ENCODE data around the gene KRT2. TPM values are rescaled to one million over a fixed set of nuclear protein-coding genes. Genes with fewer than 3 reads are reported as not detected.

KRT2 gene
- total and polyA plus RNA-seq, 12 donors = not detected

GRCh38 chr12:52662093-52662917 is 10.3 kb upstream of the KRT2 start:
- Histone ChIP-seq H3K4me1 (peaks cover 0 to 7% (median 0%) of the 10 kb centered on the region in 9 donors), H3K27ac (no peak overlapping the region), H3K4me3 (no peak overlapping the region), H3K36me3 (no peaks in the 10 kb centered on the region), H3K27me3 (peaks cover 0 to 33% (median 9%) of the 10 kb centered on the region in 7 donors), H3K9me3 (no peaks in the 10 kb centered on the region)
- intact Hi-C loops (cut with DNase I) = loop anchor here in 4 of 10 donors (10.0 kb wide), 1 partner anchor 202 kb away; no protein-coding TSS in a partner anchor
- DNase-seq = no peak
- ATAC-seq = peak in 2 of 8 donors; percentile 37 to 52
- no peak for TF ChIP-seq CTCF (IDR thresholded peaks at IDR 0.05)
- 66 to 70% methylated on average over 10 of the region's 10 CpGs for WGBS, 2 donors

- intact Hi-C loops (cut with DNase I) = loop anchor here in 4 of 10 donors (10.0 kb wide), 1 partner anchor 203 kb away; no protein-coding TSS in a partner anchor
- no peak overlapping the region for H3K4me3 ChIP-seq
- no peaks in the 10 kb centered on the region for H3K9me3 ChIP-seq
- DNase-seq (no peak), ATAC-seq (no peak)
- 92 to 96% methylated on average over 3 of the region's 3 CpGs for WGBS, 2 donors
- peaks cover 0 to 7% (median 0%) of the 10 kb centered on the region in 9 donors for H3K4me1 ChIP-seq
- H3K36me3 ChIP-seq = no peaks in the 10 kb centered on the region
- peaks cover 0 to 32% (median 9%) of the 10 kb centered on the region in 7 donors for H3K27me3 ChIP-seq
- H3K27ac ChIP-seq = no peak overlapping the region
- TF ChIP-seq CTCF (IDR thresholded peaks at IDR 0.05) = no peak
Observed at GRCh38 chr12:52661668-52662067, 9.7 kb upstream of the KRT2 start.

DNA sequence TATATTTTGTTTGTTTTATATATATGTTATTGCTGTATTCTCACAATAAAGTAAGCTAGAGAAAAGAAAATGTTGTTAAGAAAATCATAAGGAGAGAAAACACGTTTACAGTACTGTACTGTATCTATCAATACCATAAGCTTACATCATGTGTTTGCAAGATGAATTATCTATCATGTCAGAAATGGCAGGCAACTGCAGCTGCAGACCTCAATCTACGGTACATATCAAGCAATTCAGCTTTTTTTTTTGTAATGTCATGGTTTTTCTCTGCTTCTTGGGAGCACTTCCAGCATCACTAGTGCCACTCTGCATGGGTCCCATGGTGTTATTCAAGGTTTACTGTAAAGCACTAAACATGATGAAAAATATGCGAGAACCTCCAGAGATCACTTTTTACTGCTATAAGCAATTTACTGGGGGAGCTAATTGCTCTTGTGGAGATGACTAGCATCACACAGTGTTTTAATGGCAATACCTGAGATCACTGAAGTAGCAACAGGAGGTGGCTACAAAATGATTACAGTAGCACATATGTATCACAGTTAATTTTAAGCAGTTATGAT is 9.0 kb upstream of the KRT2 start:
- Histone ChIP-seq H3K9me3 (no peaks in the 10 kb centered on the region), H3K4me1 (peaks cover 0 to 7% (median 0%) of the 10 kb centered on the region in 9 donors), H3K4me3 (no peak overlapping the region), H3K36me3 (no peaks in the 10 kb centered on the region), H3K27ac (no peak overlapping the region), H3K27me3 (peaks cover 0 to 27% (median 9%) of the 10 kb centered on the region in 7 donors)
- WGBS, 2 donors = 72 to 77% methylated on average over 3 of the region's 3 CpGs
- ATAC-seq (no peak), DNase-seq (no peak)
- intact Hi-C loops (cut with DNase I) = loop anchor here in 4 of 10 donors (10.0 kb wide), 1 partner anchor 204 kb away; no protein-coding TSS in a partner anchor
- no peak for TF ChIP-seq CTCF (IDR thresholded peaks at IDR 0.05)

DNA sequence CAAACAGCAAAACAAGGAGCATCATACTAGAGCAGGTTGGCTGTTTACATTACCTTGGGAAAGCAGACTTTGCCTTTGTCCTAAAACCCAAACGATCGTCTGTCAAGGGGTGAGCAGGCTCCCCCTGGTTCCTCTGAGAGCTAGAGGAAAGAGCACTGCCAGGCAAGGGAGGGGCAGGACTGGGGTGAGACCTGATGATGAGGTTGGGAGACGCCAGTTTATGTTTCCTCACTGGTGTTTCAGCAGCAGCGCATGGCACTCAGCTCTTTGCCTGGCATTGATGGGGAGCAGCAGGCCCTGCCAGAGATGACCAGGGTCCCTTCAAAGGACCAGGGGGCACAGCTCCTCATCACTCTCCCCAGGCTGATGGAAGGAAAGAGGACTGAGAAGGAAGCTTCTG is 7.9 kb upstream of the KRT2 start:
- 78 to 87% methylated on average over 4 of the region's 4 CpGs for WGBS, 2 donors
- Histone ChIP-seq H3K9me3 (no peaks in the 10 kb centered on the region), H3K36me3 (no peaks in the 10 kb centered on the region), H3K4me3 (no peak overlapping the region), H3K27me3 (peaks cover 0 to 24% (median 7%) of the 10 kb centered on the region in 7 donors), H3K4me1 (peaks cover 0 to 7% (median 4%) of the 10 kb centered on the region in 9 donors), H3K27ac (no peak overlapping the region)
- no peak for ATAC-seq
- no peak for TF ChIP-seq CTCF (IDR thresholded peaks at IDR 0.05)
- DNase-seq = no peak
- intact Hi-C loops (cut with DNase I) = loop anchor here in 4 of 10 donors (10.0 kb wide), 1 partner anchor 205 kb away; no protein-coding TSS in a partner anchor
